MM.1S (cell line): ENCODE data around the gene KCNK13.

Experiments used
- DNase-seq: peaks from one replicate; pipeline ENCODE4 v3.0.0-alpha.2; 2015
- H2AFZ ChIP-seq: fragments of 300-600 bp; sonication (generic); 2 replicates; pipeline ENCODE4 v1.6.0; 2016; ENCODE audit warnings: antibody characterized with exemption, low read length
- H3F3A ChIP-seq: fragments of 300-600 bp; sonication (generic); 2 replicates; pipeline ENCODE4 v1.6.1; 2016; ENCODE audit warnings: mild to moderate bottlenecking, antibody characterized with exemption, low read length, moderate library complexity, mixed read lengths; ENCODE audit not compliant: insufficient read depth
- H3K27ac ChIP-seq: fragments of 300-600 bp; sonication (generic); 2 replicates; pipeline ENCODE4 v1.5.1; 2016; ENCODE audit warnings: mild to moderate bottlenecking, low read length
- H3K27me3 ChIP-seq: fragments of 300-600 bp; sonication (generic); replicated peaks from 2 replicates; pipeline ENCODE4 v1.6.0; 2016; ENCODE audit warnings: low read length; ENCODE audit not compliant: insufficient read depth
- H3K36me3 ChIP-seq: fragments of 300-600 bp; sonication (generic); replicated peaks from 2 replicates; pipeline ENCODE4 v1.6.1; 2016; ENCODE audit warnings: mild to moderate bottlenecking, low read length, mixed read lengths; ENCODE audit not compliant: insufficient read depth
- H3K4me1 ChIP-seq: fragments of 300-600 bp; sonication (generic); 2 replicates; pipeline ENCODE4 v1.6.1; 2016; ENCODE audit warnings: low read length, mixed read lengths
- H3K4me2 ChIP-seq: fragments of 300-600 bp; sonication (generic); 2 replicates; pipeline ENCODE4 v1.6.0; 2016; ENCODE audit warnings: low read depth, low read length
- H3K4me3 ChIP-seq: fragments of 300-600 bp; sonication (generic); 2 replicates; pipeline ENCODE4 v1.5.1; 2016; ENCODE audit warnings: low read length, mixed read lengths
- H3K79me2 ChIP-seq: fragments of 300-600 bp; sonication (generic); 2 replicates; pipeline ENCODE4 v1.6.1; 2016; ENCODE audit warnings: mixed run types, low read length, mixed read lengths
- H3K9ac ChIP-seq: fragments of 300-600 bp; sonication (generic); 2 replicates; pipeline ENCODE4 v1.6.1; 2016; ENCODE audit warnings: low read length, mixed read lengths
- H3K9me2 ChIP-seq: fragments of 300-600 bp; sonication (generic); replicated peaks from 2 replicates; pipeline ENCODE4 v1.6.1; 2016; ENCODE audit warnings: mild to moderate bottlenecking, low read length, mixed read lengths; ENCODE audit not compliant: insufficient read depth
- H3K9me3 ChIP-seq: fragments of 300-600 bp; sonication (generic); replicated peaks from 2 replicates; pipeline ENCODE4 v1.6.1; 2016; ENCODE audit warnings: mild to moderate bottlenecking, low read length, mixed read lengths; ENCODE audit not compliant: insufficient read depth
- H4K20me1 ChIP-seq: fragments of 300-600 bp; sonication (generic); 2 replicates; pipeline ENCODE4 v1.6.1; 2016; ENCODE audit warnings: mild to moderate bottlenecking, low read length, moderate library complexity, mixed read lengths; ENCODE audit not compliant: insufficient read depth
- EZH2 ChIP-seq: fragments of 300-600 bp; sonication (generic); optimal IDR thresholded peaks from 2 replicates; pipeline ENCODE3; 2017; ENCODE audit warnings: low read depth, mild to moderate bottlenecking, antibody characterized with exemption, low read length, mixed read lengths
- EZH2phosphoT487 ChIP-seq: fragments of 300-600 bp; sonication (generic); IDR thresholded peaks from 2 replicates; pipeline ENCODE4 v1.6.1; 2018; ENCODE audit warnings: antibody characterized with exemption, low read length
- TF ChIP-seq, protein P1 (sequence below): fragments of 300-600 bp; sonication (generic); IDR thresholded peaks from 2 replicates; pipeline ENCODE4 v1.5.1; 2016; ENCODE audit warnings: antibody characterized with exemption, low read length, mixed read lengths

Gene KCNK13

DNA sequence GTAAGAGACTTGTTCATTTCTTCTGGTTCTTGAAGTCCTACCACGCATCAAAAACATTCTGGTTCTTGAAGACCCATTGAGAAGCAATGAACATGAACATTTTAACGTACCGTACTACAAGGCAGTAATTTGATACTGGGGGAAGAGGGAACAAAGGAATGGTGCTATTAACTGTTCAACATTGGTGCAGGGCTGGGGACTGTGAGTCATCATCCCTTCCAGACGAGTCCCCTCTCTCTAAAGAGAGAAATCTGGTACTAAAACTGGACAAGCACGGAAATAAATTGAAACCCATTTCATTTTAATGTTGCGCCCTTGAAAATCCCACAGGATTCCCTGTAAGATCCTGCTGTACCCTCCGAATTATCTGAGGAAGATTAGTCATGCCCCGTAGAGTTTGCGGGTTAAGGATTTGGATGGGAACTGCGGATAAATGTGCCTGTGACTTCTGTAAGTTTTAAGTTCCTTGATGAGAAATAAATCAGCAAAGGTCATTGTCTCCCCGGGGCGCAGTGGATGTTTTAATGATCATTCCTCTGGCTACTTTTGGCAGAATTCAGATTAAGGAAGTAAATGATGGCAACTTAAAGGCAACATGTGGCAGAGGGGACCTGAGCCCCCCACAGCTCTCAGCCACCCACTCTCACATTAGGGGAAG is 78.6 kb downstream of the KCNK13 start:
- H3K9ac ChIP-seq: no peak overlapping the region
- H3K9me2 ChIP-seq: no peaks in the 10 kb centered on the region
- no peak overlapping the region for H3K27ac ChIP-seq
- no peak overlapping the region for H3K4me3 ChIP-seq
- no peaks in the 10 kb centered on the region for H3F3A ChIP-seq
- H3K4me2 ChIP-seq: no peak overlapping the region
- no peak for DNase-seq
- H3K36me3 ChIP-seq: no peaks in the 10 kb centered on the region
- H3K79me2 ChIP-seq: no peaks in the 10 kb centered on the region
- TF ChIP-seq, protein P1, sequence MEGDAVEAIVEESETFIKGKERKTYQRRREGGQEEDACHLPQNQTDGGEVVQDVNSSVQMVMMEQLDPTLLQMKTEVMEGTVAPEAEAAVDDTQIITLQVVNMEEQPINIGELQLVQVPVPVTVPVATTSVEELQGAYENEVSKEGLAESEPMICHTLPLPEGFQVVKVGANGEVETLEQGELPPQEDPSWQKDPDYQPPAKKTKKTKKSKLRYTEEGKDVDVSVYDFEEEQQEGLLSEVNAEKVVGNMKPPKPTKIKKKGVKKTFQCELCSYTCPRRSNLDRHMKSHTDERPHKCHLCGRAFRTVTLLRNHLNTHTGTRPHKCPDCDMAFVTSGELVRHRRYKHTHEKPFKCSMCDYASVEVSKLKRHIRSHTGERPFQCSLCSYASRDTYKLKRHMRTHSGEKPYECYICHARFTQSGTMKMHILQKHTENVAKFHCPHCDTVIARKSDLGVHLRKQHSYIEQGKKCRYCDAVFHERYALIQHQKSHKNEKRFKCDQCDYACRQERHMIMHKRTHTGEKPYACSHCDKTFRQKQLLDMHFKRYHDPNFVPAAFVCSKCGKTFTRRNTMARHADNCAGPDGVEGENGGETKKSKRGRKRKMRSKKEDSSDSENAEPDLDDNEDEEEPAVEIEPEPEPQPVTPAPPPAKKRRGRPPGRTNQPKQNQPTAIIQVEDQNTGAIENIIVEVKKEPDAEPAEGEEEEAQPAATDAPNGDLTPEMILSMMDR: no peak
- TF ChIP-seq EZH2 (no peak), EZH2phosphoT487 (no peak)
- H3K27me3 ChIP-seq: no peaks in the 10 kb centered on the region
- H3K9me3 ChIP-seq: no peaks in the 10 kb centered on the region
- H2AFZ ChIP-seq: no peak overlapping the region
- H3K4me1 ChIP-seq: no peaks in the 10 kb centered on the region
- H4K20me1 ChIP-seq: no peaks in the 10 kb centered on the region

DNA sequence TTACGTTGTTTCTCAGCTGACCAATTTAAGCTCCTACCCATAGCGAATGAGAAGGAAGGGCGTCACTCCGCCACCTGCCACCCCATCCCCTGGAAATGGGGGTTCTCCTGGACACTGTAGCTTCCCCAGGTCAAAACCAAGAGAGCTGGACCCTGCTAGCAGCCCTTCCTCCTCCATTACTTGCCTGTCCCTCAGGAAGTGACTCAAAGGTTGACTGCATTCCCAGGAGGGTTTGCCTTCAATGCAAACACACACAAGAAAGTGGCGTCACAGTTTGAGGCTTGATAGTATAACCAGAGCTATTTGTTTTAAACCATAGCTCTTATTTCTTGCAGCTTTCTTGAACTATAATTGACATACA is 79.1 kb downstream of the KCNK13 start:
- TF ChIP-seq EZH2 (no peak), EZH2phosphoT487 (no peak)
- TF ChIP-seq, protein P1: no peak
- H3K4me2 ChIP-seq: no peak overlapping the region

DNA sequence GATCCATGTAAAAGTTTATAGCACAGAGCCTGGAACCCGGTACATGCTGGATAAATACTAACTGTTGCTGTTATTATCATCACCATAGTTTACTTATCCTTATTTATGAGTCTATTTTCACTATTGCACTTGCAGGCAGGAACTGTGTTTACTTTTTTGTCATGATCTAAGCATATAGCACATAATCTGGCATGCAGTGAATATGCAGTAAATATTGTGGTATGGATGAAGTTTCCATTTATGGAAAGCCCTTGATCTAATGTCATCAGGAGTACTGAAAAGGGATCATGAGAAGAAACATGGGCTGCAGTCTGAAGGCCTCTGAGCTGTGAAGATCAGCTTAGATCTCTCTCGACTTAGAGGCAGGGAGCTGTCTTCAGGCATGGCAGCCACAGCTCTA is 91.6 kb downstream of the KCNK13 start:
- Histone ChIP-seq H3K9me3 (no peaks in the 10 kb centered on the region), H3K4me3 (no peak overlapping the region), H3K4me2 (no peak overlapping the region), H3K27ac (no peak overlapping the region), H3K27me3 (no peaks in the 10 kb centered on the region), H3K36me3 (no peaks in the 10 kb centered on the region), H3K9me2 (no peaks in the 10 kb centered on the region), H4K20me1 (no peaks in the 10 kb centered on the region), H2AFZ (no peak overlapping the region), H3K79me2 (no peaks in the 10 kb centered on the region), H3K9ac (no peak overlapping the region), H3K4me1 (no peaks in the 10 kb centered on the region), H3F3A (no peaks in the 10 kb centered on the region)
- no peak for DNase-seq
- no peak for TF ChIP-seq EZH2
- TF ChIP-seq EZH2phosphoT487: no peak
- TF ChIP-seq, protein P1: no peak

More for the DNA sequence above, 79.1 kb downstream of the KCNK13 start:
- Histone ChIP-seq H3K79me2 (no peaks in the 10 kb centered on the region), H3K9me2 (no peaks in the 10 kb centered on the region), H3K36me3 (no peaks in the 10 kb centered on the region), H3F3A (no peaks in the 10 kb centered on the region), H4K20me1 (no peaks in the 10 kb centered on the region), H3K4me3 (no peak overlapping the region), H3K9me3 (no peaks in the 10 kb centered on the region), H3K9ac (no peak overlapping the region), H3K4me1 (no peaks in the 10 kb centered on the region), H2AFZ (no peak overlapping the region), H3K27me3 (no peaks in the 10 kb centered on the region), H3K27ac (no peak overlapping the region)
- DNase-seq: no peak
